HEK293 (cell line): Measurements from ENCODE around the gene WDR64.

Experiments
- CTCF ChIA-PET: fragments of 350-600 bp; formaldehyde crosslinking; extraction: SDS; loops from one replicate; lab custom pipeline; 2021; ENCODE audit warnings: antibody characterized with exemption; lab: Yijun Ruan, JAX
- POLR2A ChIA-PET: fragments of 300-600 bp; formaldehyde crosslinking; extraction: SDS; loops from one replicate; lab custom pipeline; 2020; ENCODE audit warnings: antibody characterized with exemption, inconsistent platforms; lab: Yijun Ruan, JAX
- H3K27ac ChIP-seq: fragments of 200-500 bp; sonication (Bioruptor generic); 2 replicates; pipeline ENCODE4 v1.5.1; 2014; ENCODE audit warnings: low read depth, low read length, control low read depth, inconsistent platforms; ENCODE audit errors: extremely low read depth
- H3K36me3 ChIP-seq, 2 experiments: fragments of 200-500 bp in 1 of 2; sonication (Bioruptor generic) in 1 of 2; 1 replicate in 1 of 2; 2 replicates in 1 of 2; pipeline ENCODE4 v1.5.1; 2014 to 2017; ENCODE audit warnings: inconsistent platforms in 2 of 2, low read length in 2 of 2; ENCODE audit not compliant: control insufficient read depth in 2 of 2, insufficient read depth in 1 of 2
- H3K4me1 ChIP-seq: fragments of 200-500 bp; sonication (Bioruptor generic); 2 replicates; pipeline ENCODE4 v1.5.1; 2014; ENCODE audit warnings: mild to moderate bottlenecking, low read length, inconsistent platforms; ENCODE audit not compliant: control insufficient read depth, insufficient read depth
- H3K4me3 ChIP-seq: 2 replicates; pipeline ENCODE4 v1.5.1; 2011; ENCODE audit warnings: low read depth, mild to moderate bottlenecking, control low read depth, low read length, moderate library complexity
- H3K9me3 ChIP-seq: fragments of 200-500 bp; sonication (Bioruptor generic); 2 replicates; pipeline ENCODE4 v1.5.1; 2014; ENCODE audit warnings: low read depth, low read length, inconsistent platforms; ENCODE audit not compliant: control insufficient read depth, insufficient read depth
- GLIS1 ChIP-seq: fragments of 450-650 bp; formaldehyde crosslinking; IDR thresholded peaks from 2 replicates; pipeline ENCODE4 v1.5.1; 2016; ENCODE audit warnings: missing biosample characterization, missing genetic modification characterization
- HOXC10 ChIP-seq: sonication (generic); formaldehyde crosslinking; IDR thresholded peaks from 2 replicates; pipeline ENCODE4 v1.8.1; 2023; ENCODE audit warnings: mild to moderate bottlenecking, missing genetic modification reagents
- SP2 ChIP-seq: fragments of 450-650 bp; formaldehyde crosslinking; IDR thresholded peaks from 2 replicates; pipeline ENCODE4 v1.5.1; 2016; ENCODE audit warnings: missing biosample characterization, missing genetic modification characterization
- ZBTB10 ChIP-seq: fragments of 450-650 bp; formaldehyde crosslinking; IDR thresholded peaks from 2 replicates; pipeline ENCODE4 v1.5.1; 2016; ENCODE audit warnings: missing biosample characterization, missing genetic modification characterization
- ZBTB17 ChIP-seq: fragments of 450-650 bp; formaldehyde crosslinking; IDR thresholded peaks from 2 replicates; pipeline ENCODE4 v1.5.1; 2016; ENCODE audit warnings: missing biosample characterization, missing genetic modification characterization
- ZBTB8A ChIP-seq: fragments of 450-650 bp; formaldehyde crosslinking; IDR thresholded peaks from 2 replicates; pipeline ENCODE4 v1.5.1; 2016; ENCODE audit warnings: missing biosample characterization, missing genetic modification characterization
- ZFHX2 ChIP-seq: fragments of 450-650 bp; formaldehyde crosslinking; conservative IDR thresholded peaks from 2 replicates; pipeline ENCODE4 v1.5.1; 2016; ENCODE audit warnings: missing biosample characterization, missing genetic modification characterization
- ZNF155 ChIP-seq: fragments of 450-650 bp; formaldehyde crosslinking; IDR thresholded peaks from 2 replicates; pipeline ENCODE4 v1.5.1; 2016; ENCODE audit warnings: missing biosample characterization, missing genetic modification characterization
- ZNF175 ChIP-seq: fragments of 450-650 bp; formaldehyde crosslinking; IDR thresholded peaks from 2 replicates; pipeline ENCODE4 v1.5.1; 2016; ENCODE audit warnings: missing biosample characterization, missing genetic modification characterization
- ZNF239 ChIP-seq: fragments of 450-650 bp; formaldehyde crosslinking; IDR thresholded peaks from 2 replicates; pipeline ENCODE4 v1.5.1; 2016; ENCODE audit warnings: missing biosample characterization, missing genetic modification characterization
- ZNF280C ChIP-seq: fragments of 450-650 bp; formaldehyde crosslinking; IDR thresholded peaks from 2 replicates; pipeline ENCODE4 v1.5.1; 2016; ENCODE audit warnings: missing biosample characterization, missing genetic modification characterization
- ZNF391 ChIP-seq: fragments of 450-650 bp; formaldehyde crosslinking; IDR thresholded peaks from 2 replicates; pipeline ENCODE4 v1.5.1; 2016; ENCODE audit warnings: low read depth, missing biosample characterization, missing genetic modification characterization, borderline replicate concordance
- ZNF580 ChIP-seq: fragments of 450-650 bp; formaldehyde crosslinking; IDR thresholded peaks from 2 replicates; pipeline ENCODE4 v1.5.1; 2016; ENCODE audit warnings: missing biosample characterization, missing genetic modification characterization
- ZNF585B ChIP-seq: fragments of 450-650 bp; formaldehyde crosslinking; IDR thresholded peaks from 2 replicates; pipeline ENCODE4 v1.5.1; 2016; ENCODE audit warnings: missing biosample characterization, missing genetic modification characterization
- ZNF623 ChIP-seq: fragments of 450-650 bp; formaldehyde crosslinking; IDR thresholded peaks from 2 replicates; pipeline ENCODE4 v1.5.1; 2016; ENCODE audit warnings: missing biosample characterization, missing genetic modification characterization
- ZNF792 ChIP-seq: fragments of 450-650 bp; formaldehyde crosslinking; IDR thresholded peaks from 2 replicates; pipeline ENCODE4 v1.5.1; 2016; ENCODE audit warnings: missing biosample characterization, missing genetic modification characterization
- TF ChIP-seq, protein P1 (sequence below): fragments of 450-650 bp; formaldehyde crosslinking; conservative IDR thresholded peaks from 2 replicates; pipeline ENCODE4 v1.5.1; 2016; ENCODE audit warnings: low read depth, missing biosample characterization, missing genetic modification characterization

The WDR64 gene

DNA sequence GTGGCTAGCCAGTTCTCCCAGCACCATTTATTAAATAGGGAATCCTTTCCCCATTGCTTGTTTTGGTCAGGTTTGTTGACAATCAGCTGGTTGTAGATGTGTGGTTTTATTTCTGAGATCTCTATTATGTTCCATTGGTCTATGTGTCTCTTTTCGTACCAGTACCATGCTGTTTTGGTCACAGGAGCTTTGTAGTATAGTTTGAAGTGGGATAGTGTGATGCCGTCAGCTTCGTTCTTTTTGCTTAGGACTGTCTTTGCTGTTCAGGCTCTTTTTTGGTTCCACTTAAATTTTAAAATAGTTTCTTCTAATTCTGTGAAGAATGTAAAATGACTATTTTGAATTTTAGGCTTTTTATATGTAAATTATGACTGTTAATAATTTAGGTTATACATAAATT, 68.9 kb downstream of the WDR64 start:
- ChIA-PET POLR2A (no interaction called here), CTCF (no interaction called here)
- no peaks in the 10 kb centered on the region for H3K36me3 ChIP-seq

DNA sequence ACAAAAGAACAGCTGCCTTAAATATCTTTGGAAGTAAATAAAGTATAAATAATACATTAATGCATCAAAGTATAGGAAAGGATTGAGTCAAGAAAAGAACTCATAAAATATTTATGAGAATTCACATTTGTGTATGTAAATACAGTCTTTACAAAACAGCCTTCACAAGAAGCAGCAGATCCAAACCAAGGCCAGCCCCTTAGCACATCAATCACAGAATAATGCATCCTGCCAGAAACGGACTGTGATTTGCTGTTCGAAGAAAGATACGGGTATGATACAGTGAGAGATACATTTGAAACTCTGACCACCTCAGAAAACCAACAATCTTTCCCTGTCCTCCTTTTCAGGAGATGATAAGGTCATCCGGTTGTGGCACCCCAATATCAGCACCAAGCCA, 70.9 kb downstream of the WDR64 start:
- POLR2A ChIA-PET, result no interaction called here
- CTCF ChIA-PET, result no interaction called here

More for the DNA sequence above, 68.9 kb downstream of the WDR64 start:
- peaks cover 13% of the 10 kb centered on the region for H3K4me1 ChIP-seq
- no peak overlapping the region for H3K27ac ChIP-seq
- TF ChIP-seq ZNF280C (tag by site-specific recombination), result no peak
- 0 out of 2 replicates have a peak, but pooled peaks have one; percentile 13 for TF ChIP-seq ZNF580 (tag by site-specific recombination)
- H3K9me3 ChIP-seq, result no peaks in the 10 kb centered on the region
- no peak overlapping the region for H3K4me3 ChIP-seq

More for the DNA sequence above, 70.9 kb downstream of the WDR64 start:
- Histone ChIP-seq H3K9me3 (no peaks in the 10 kb centered on the region), H3K36me3 (no peaks in the 10 kb centered on the region)
- no peak for TF ChIP-seq ZBTB10 (tag by site-specific recombination)
- TF ChIP-seq ZNF792 (tag by site-specific recombination), result no peak
- TF ChIP-seq GLIS1 (tag by site-specific recombination), result no peak
- TF ChIP-seq ZBTB17, result no peak
- no peak for TF ChIP-seq ZNF155
- TF ChIP-seq ZBTB8A (tag by site-specific recombination), result no peak
- no peak for TF ChIP-seq ZNF239
- TF ChIP-seq ZNF623 (tag by site-specific recombination), result no peak
- no peak for TF ChIP-seq ZFHX2 (tag by site-specific recombination)
- TF ChIP-seq, protein P1, sequence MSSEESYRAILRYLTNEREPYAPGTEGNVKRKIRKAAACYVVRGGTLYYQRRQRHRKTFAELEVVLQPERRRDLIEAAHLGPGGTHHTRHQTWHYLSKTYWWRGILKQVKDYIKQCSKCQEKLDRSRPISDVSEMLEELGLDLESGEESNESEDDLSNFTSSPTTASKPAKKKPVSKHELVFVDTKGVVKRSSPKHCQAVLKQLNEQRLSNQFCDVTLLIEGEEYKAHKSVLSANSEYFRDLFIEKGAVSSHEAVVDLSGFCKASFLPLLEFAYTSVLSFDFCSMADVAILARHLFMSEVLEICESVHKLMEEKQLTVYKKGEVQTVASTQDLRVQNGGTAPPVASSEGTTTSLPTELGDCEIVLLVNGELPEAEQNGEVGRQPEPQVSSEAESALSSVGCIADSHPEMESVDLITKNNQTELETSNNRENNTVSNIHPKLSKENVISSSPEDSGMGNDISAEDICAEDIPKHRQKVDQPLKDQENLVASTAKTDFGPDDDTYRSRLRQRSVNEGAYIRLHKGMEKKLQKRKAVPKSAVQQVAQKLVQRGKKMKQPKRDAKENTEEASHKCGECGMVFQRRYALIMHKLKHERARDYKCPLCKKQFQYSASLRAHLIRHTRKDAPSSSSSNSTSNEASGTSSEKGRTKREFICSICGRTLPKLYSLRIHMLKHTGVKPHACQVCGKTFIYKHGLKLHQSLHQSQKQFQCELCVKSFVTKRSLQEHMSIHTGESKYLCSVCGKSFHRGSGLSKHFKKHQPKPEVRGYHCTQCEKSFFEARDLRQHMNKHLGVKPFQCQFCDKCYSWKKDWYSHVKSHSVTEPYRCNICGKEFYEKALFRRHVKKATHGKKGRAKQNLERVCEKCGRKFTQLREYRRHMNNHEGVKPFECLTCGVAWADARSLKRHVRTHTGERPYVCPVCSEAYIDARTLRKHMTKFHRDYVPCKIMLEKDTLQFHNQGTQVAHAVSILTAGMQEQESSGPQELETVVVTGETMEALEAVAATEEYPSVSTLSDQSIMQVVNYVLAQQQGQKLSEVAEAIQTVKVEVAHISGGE, result no peak
- TF ChIP-seq ZNF391 (tag by site-specific recombination), result no peak
- TF ChIP-seq HOXC10, result no peak
- TF ChIP-seq SP2 (tag by site-specific recombination), result no peak
- TF ChIP-seq ZNF585B (tag by site-specific recombination), result no peak
- no peak for TF ChIP-seq ZNF175 (tag by site-specific recombination)
- TF ChIP-seq, all 188 proteins: peak for 0
- H3K27ac ChIP-seq, result no peak overlapping the region
- peaks cover 5% of the 10 kb centered on the region; the same call in 1 of the 2 replicates for H3K4me1 ChIP-seq
- no peak overlapping the region for H3K4me3 ChIP-seq
